Dermis microvascular lymphatic vessel endothelial cell (primary cell): ENCODE data around the gene MTFMT. TPM values are rescaled to one million over a fixed set of nuclear protein-coding genes. Genes with fewer than 3 reads are reported as not detected.
"Not testable (repeated sequence)": the region's sequence is repeated elsewhere in the genome, so short reads cannot be mapped to it uniquely, and the experiment has no call there.

ENCODE experiments used
- DNase-seq, 2 donors: peaks; one replicate each; pipeline versions ENCODE4 v3.0.0 to v3.0.0-alpha.2; 2010; ENCODE audit warnings: low read depth in 2 of 2
- total RNA-seq: library from RNA; depleted of rRNA; stranded (reverse); fragments of >200 nt; gene quantifications from 2 replicates; pipeline ENCODE4 v1.2.1, GENCODE V29; 2014

MTFMT gene
- total RNA-seq, 1 donor from 2014 or later = 12.7 TPM

DNA sequence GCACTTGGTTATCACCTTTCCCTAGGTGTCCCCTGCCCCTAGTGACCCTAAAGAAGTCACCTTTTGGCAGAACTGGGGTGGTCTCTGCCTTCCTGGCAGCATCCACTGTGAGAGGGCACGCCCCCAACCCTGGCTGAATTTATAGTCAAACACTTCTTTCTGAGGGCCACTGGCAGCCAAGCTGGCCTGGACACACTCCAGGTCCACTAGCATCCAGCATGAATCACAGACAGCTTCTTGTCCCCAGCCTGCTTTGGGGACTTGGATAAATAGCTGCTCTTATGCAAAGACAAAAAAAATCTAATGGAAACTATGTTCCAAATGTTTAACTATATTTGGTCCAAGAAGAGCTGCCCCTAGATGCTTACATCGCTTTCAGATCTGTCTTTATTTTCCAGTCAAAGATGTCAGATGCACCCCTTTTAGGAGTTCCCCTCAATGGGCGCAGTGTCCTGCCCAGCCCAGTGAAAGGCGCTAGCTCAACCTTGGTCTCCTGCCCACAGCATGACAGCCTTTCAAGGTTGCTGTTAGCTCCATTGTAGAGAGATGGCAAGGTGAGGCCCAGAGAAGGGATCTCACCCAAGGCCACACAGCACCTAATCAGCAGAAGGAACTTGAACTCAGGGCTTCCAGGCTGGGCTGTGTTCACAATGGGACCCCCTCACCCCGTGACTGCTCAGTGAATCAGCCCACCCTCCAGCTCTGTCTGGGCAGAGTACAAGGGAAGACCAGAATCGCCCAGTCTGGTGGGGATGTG lies 31.4 kb upstream of the MTFMT start:
- DNase-seq = no peak

- no peak for DNase-seq
These were observed 30.6 kb upstream of the MTFMT start for GRCh38 chr15:65059931-65060596.

GRCh38 chr15:65059369-65059750 lies 29.9 kb upstream of the MTFMT start:
- DNase-seq = no peak

- DNase-seq = no peak
These were observed 29.2 kb upstream of the MTFMT start for GRCh38 chr15:65058394-65059368.

- DNase-seq = no peak
These were observed 28.1 kb upstream of the MTFMT start for GRCh38 chr15:65057549-65057940.

DNA sequence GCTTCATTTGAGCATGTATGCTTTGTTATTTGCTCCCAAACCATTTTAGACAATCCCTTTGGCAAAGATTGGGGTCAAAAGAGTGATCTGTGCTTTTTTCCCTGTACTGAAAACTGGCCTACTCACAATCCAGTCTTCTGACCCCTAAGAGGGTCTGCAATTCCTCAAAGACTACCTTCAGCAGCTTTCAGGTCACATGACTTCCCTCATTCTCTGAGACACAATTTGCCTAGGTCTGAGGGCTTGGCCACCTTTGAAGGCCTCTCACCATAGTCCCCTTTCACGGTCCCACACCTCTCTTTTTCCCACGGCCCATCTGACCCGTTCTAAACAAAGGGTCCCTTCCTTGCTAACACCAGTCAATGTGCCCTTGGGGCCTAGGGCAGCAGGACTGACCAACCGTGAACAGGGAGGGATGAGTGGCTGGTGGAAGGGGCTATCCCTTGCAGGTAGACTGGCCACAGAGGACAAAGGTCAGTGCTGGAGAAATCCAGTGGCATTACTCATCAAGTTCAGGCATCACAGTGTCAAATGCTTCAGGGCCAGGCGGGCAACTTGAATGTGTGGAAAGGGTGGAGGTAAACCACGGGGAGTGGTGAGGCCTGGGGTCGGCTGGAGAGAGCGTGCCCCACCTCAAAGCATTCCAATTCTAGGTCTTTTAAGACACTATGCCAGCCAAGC lies 27.6 kb upstream of the MTFMT start:
- DNase-seq = no peak

DNA sequence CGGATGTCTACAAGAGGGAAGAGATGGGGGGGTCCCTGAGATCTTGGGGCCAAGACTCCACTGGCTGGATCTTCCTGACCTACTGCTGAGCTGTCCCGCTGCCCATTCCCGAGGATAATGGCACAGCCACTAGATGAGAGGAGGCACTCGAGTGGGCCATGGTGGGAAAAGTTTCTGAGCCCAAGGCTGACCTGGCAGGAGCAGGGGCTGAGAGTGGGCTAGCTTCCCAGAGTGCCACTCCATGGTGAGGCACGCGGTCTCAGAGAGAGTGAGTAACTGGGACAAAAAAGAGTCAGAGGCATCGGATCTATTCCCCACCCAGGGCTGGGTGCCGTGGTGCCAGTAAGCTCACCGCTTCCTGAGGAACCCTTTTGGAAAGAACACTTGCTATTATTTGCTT lies 26.7 kb upstream of the MTFMT start:
- no peak for DNase-seq

GRCh38 chr15:65055201-65055870 lies 25.9 kb upstream of the MTFMT start:
- no peak for DNase-seq

GRCh38 chr15:65054333-65055200 lies 25.1 kb upstream of the MTFMT start:
- DNase-seq = peak; percentile 51 to 65

DNA sequence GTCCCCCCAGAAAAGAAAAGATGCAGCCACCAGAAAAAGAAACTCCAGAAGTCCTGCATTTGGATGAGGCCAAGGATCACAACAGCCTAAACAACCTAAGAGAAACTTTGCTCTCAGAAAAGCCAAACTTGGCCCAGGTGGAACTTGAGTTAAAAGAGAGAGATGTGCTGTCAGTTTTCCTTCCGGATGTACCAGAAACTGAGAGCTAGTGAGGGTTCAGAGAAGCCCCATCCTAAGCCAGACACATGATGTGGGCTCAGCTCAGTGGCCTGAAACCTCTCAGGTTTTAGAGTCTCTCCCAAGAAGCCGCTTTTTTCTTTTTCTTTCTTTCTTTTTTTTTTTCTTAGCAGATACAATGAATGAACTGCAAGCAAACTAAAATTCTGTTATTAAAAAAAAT lies 23.5 kb upstream of the MTFMT start:
- no peak for DNase-seq

- DNase-seq = no peak
These were observed 21.8 kb upstream of the MTFMT start for GRCh38 chr15:65051266-65051665.

DNA sequence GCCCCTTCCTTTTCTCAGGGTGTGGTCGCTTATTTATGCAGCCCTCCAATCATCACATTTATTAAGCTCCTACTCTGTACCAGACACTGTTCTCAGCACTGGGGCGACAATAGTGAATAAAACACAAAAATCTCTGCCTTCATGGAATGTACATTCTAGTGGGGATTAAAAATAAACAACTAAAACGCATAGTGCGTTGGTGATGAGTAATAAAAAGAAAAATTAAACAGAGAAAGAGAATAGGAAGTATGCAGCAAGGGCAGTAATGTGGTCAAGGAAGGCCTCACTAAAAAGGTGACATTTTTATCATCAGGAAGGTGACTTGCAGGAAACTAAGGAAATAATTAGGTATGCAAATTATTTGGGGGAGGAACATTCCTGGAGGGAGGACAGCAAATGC lies 20.8 kb upstream of the MTFMT start:
- DNase-seq = no peak

- peak; percentile 92 to 93 for DNase-seq
These were observed 20.0 kb upstream of the MTFMT start for GRCh38 chr15:65049418-65049840.

GRCh38 chr15:65048241-65048640 lies 18.8 kb upstream of the MTFMT start:
- DNase-seq = no peak

DNA sequence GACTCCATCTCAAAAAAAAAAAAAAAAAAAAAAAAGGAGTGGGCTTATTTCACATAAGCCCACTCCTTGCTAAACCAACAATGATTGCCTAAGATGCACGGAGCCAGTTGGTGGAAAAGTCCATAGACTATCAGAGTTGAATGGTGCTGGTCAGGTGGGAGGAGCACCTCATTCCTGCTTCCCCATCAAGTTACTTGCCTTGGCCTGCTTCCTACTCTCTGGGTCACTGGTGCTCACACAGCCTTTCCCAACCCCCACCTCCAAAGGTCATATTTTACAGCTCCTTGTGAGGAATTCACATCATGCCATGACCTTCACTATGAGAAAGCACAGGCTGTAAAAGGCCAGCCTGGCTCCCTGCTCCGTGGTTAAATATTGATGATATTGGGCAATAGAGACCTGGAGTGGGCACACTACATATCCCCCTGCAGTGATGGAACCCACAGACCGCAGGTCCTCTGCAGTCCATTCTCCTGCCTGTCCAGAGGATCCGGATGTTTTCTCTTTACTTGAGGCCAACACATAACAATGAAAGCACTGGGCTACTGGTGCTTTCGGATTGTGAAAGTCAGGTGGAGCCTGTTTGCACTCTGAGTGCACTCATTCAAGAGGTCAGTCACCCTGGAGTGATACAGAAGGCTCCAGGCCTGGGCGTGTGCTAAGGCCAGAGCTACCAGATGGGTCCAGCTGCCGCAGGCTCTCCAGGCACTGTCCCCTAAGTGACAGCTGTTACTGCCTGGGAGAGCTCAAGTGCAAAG lies 15.5 kb upstream of the MTFMT start, which contains the start of gene SLC51B:
TSS of gene SLC51B (plus strand) at position 664 of the 758 bp plus-strand sequence. CDS start 4,618 bp downstream, outside the sequence.
- DNase-seq = no peak

DNA sequence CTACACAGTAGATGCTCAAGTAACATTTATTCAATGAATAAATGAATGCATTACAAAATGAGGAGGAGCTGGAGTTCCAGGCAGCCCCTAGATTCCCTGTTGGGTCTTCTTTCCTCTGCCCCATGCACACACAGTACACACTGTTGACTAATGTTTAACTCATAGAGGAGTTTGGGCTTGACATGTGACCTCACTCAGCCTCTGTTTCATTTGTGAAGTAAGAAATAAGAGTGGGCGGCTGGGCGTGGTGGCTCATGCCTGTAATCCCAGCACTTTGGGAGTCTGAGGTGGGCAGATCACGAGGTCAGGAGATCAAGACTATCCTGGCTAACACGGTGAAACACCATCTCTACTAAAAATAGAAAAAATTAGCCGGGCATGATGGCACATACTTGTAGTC lies 14.8 kb upstream of the MTFMT start:
- DNase-seq = not testable (repeated sequence)

DNA sequence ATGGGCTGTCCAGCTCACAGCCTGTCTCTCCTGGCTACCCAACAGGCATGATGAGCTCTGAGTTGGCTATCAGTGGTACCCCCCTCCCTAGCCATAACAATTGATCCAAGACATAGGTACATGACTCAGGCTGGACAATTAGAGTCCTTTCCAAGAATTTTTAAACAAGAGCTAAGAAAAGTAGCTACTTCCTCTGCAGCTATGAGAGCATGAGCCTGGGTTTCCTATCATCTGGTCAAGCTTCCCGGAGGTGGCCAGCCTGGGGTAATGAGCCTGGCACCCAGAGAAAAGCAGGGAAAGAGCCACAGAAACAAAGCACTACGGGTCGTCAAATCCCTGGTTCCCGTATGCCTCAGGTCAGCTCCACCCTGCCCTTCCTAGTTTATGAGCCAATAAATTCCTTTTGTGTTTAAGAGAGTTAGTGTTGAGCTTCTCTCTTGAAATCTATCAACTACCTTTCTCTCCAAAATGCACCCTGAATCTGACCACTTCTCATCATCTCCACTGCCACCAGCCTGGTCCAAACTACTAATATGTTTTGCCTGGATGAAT lies 13.4 kb upstream of the MTFMT start:
- DNase-seq = no peak

DNA sequence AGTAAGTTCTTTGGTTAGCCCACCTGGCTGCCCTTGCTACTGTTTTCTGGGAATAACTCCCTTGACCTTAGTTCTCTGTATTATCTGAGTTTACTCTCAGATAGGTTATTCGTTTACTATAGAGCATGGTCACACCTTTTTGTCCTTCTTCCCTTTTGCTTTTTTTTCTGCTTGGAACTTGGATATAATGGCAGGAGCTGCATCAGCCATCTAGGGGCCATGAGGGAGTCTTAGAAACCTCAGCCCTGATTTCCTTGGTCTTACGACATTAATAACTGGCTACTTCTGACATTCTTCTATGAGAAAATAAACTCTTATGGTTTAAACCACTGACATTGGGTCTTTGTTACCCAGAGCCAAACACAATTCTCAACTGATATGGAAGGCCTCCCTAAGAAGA lies 12.3 kb upstream of the MTFMT start:
- no peak for DNase-seq

GRCh38 chr15:65040461-65040860 lies 11.0 kb upstream of the MTFMT start:
- DNase-seq = no peak
